GM21737 (cell line): ENCODE measurements around the gene ZIC2.

ENCODE experiments used
- ATAC-seq: cut with Tn5 transposase; IDR thresholded peaks from one replicate; pipeline ENCODE4 v1.9.1; 2021; ENCODE audit warnings: mild to moderate bottlenecking, moderate library complexity; ENCODE audit not compliant: unreplicated experiment

The ZIC2 gene

GRCh38 chr13:99985241-99985874 is 3.8 kb downstream of the ZIC2 start:
- ATAC-seq, result no peak

- no peak for ATAC-seq
These were observed 4.4 kb downstream of the ZIC2 start for GRCh38 chr13:99985886-99986527.

GRCh38 chr13:99986741-99987140 is 5.2 kb downstream of the ZIC2 start:
- ATAC-seq, result no peak

- no peak for ATAC-seq
These were observed 5.8 kb downstream of the ZIC2 start for GRCh38 chr13:99987154-99988019.

- no peak for ATAC-seq
These were observed 7.1 kb downstream of the ZIC2 start for GRCh38 chr13:99988529-99989275.

GRCh38 chr13:99989276-99990125 is 7.9 kb downstream of the ZIC2 start:
- no peak for ATAC-seq

- no peak for ATAC-seq
These were observed 8.8 kb downstream of the ZIC2 start for GRCh38 chr13:99990126-99990977.

- ATAC-seq, result no peak
These were observed 9.6 kb downstream of the ZIC2 start for GRCh38 chr13:99991013-99991827.

- no peak for ATAC-seq
These were observed 10.5 kb downstream of the ZIC2 start for GRCh38 chr13:99991828-99992775.

- no peak for ATAC-seq
These were observed 11.4 kb downstream of the ZIC2 start for GRCh38 chr13:99992949-99993351.

GRCh38 chr13:99993660-99994637 is 12.4 kb downstream of the ZIC2 start:
- no peak for ATAC-seq

GRCh38 chr13:99994638-99995020 is 13.0 kb downstream of the ZIC2 start:
- ATAC-seq, result no peak

GRCh38 chr13:99995104-99995588 is 13.6 kb downstream of the ZIC2 start:
- ATAC-seq, result no peak

GRCh38 chr13:99995589-99996380 is 14.2 kb downstream of the ZIC2 start:
- no peak for ATAC-seq

GRCh38 chr13:99996381-99996973 is 14.9 kb downstream of the ZIC2 start:
- ATAC-seq, result no peak
